ENCODE measurements around the gene ACBD6.

DNA sequence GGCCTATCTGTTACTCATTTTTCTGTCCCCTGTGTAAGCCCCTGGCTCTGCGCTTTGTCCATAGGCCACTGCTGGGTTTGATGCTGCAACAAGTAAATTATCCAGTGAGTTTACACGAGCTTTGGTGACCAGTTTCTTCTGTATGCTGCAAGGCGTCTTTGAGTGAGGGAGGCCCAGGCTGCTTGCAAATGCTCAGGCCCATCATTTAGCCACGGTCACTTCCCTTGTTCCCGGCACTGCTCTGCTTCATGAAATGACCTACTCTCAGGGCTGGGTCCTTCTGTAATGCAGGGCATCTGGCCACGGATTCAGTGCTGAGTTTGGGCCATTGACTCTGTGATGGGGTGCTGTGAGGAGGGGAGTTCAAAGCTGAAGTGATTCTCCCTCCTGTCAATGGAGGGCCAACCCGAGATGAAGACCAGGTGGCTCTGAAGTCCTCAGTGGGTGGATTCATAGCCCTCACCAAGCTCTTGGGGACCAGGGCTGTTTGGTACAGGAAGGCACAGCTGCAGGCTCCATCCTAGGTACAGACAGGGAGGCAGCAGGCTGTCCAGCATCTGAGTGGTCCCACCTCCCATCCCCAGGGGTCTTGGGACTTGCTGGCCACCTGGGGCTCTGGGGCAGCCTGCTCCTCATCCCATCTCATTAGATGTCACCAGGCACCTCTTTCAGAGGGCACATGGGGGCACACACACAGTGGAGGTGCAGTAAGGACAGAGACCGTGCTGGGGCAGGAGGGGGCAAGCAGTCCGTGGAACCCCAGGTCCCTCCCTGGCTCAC, 250.7 kb downstream of the ACBD6 start:
- TF ChIP-seq CTCF (conservative IDR thresholded peaks at IDR 0.05; ENCODE audit: low read depth, low read length) = no peak
- no peak for TF ChIP-seq ELK1 (IDR thresholded peaks at IDR 0.05; ENCODE audit: borderline replicate concordance, low read depth, low read length)
- TF ChIP-seq RCOR1 (IDR thresholded peaks at IDR 0.05; ENCODE audit: insufficient replicate concordance, low read length) = no peak
- no peak for TF ChIP-seq RFX5 (IDR thresholded peaks at IDR 0.05; ENCODE audit: low read depth, low read length)
- TF ChIP-seq MAFK (IDR thresholded peaks at IDR 0.05; ENCODE audit: low read depth, low read length) = no peak
- no peak for TF ChIP-seq POLR2A (IDR thresholded peaks at IDR 0.05; ENCODE audit: low read depth, low read length)
